H1 (cell line): ENCODE results near the gene ADRB2. TPM values are rescaled to one million over a fixed set of nuclear protein-coding genes. Genes with fewer than 3 reads are reported as not detected.

ENCODE experiments used
- CTCF ChIA-PET: fragments of 300-600 bp; sonication (Branson Sonifier 250); formaldehyde crosslinking; loops from one replicate; lab custom pipeline; 2021; ENCODE audit not compliant: partially characterized antibody; lab: Charles Lee
- POLR2A ChIA-PET: fragments of 300-600 bp; sonication (Branson Sonifier 250); formaldehyde crosslinking; loops from one replicate; lab custom pipeline; 2021; ENCODE audit warnings: inconsistent platforms; ENCODE audit not compliant: partially characterized antibody; lab: Charles Lee
- DNase-seq, 2 experiments: peaks; one replicate each; pipeline versions ENCODE4 v3.0.0 to v3.0.0-alpha.2; 2010 to 2022; ENCODE audit warnings: low spot score in 2 of 2, low read depth in 1 of 2, mixed read lengths in 1 of 2
- FAIRE-seq: peaks from 2 replicates; lab custom pipeline; 2011; peaks lifted over from hg19 to GRCh38; lab: Jason Lieb, UNC
- H2AFZ ChIP-seq: 2 replicates; pipeline ENCODE4 v1.8.1; 2012; ENCODE audit warnings: low read length, inconsistent platforms
- H2AK5ac ChIP-seq: 2 replicates; pipeline ENCODE4 v1.6.1; 2013; ENCODE audit warnings: low read depth, low read length
- H2BK120ac ChIP-seq: replicated peaks from 2 replicates; pipeline ENCODE3; 2013; ENCODE audit warnings: low read depth, low read length, inconsistent platforms
- H2BK12ac ChIP-seq: 2 replicates; pipeline ENCODE4 v1.6.1; 2013; ENCODE audit warnings: low read depth, low read length
- H2BK15ac ChIP-seq: 2 replicates; pipeline ENCODE4 v1.6.1; 2013; ENCODE audit warnings: low read length
- H2BK20ac ChIP-seq: 2 replicates; pipeline ENCODE4 v1.6.1; 2013; ENCODE audit warnings: low read length
- H2BK5ac ChIP-seq: 2 replicates; pipeline ENCODE4 v1.6.1; 2013; ENCODE audit warnings: low read depth, low read length
- H3K14ac ChIP-seq: 2 replicates; pipeline ENCODE4 v1.6.1; 2013; ENCODE audit warnings: inconsistent platforms; ENCODE audit not compliant: insufficient read length
- H3K18ac ChIP-seq: 2 replicates; pipeline ENCODE4 v1.6.1; 2013; ENCODE audit warnings: low read length; ENCODE audit errors: extremely low read depth
- H3K23ac ChIP-seq: 2 replicates; pipeline ENCODE4 v1.6.1; 2013; ENCODE audit warnings: inconsistent platforms; ENCODE audit not compliant: insufficient read length
- H3K23me2 ChIP-seq: 2 replicates; pipeline ENCODE4 v1.6.1; 2013; ENCODE audit warnings: low read depth, low read length
- H3K27ac ChIP-seq: 2 replicates; pipeline ENCODE4 v1.6.1; 2011; ENCODE audit warnings: low read depth, low read length, inconsistent platforms
- H3K27me3 ChIP-seq, 4 experiments: replicated peaks in 1 of 4; 1 replicate in 1 of 4; 2 replicates in 3 of 4; pipeline versions ENCODE4 v1.6.1 to v1.8.1; 2011 to 2013; ENCODE audit warnings: low read length in 3 of 4, mild to moderate bottlenecking in 3 of 4, inconsistent platforms in 2 of 4, mixed read lengths in 2 of 4, moderate library complexity in 1 of 4; ENCODE audit not compliant: control insufficient read depth in 3 of 4, insufficient read depth in 3 of 4; ENCODE audit errors: extremely low read depth in 1 of 4
- H3K36me3 ChIP-seq, 4 experiments: 2 replicates each; pipeline versions ENCODE4 v1.6.1 to v1.8.1; 2011 to 2013; ENCODE audit warnings: mild to moderate bottlenecking in 4 of 4, low read length in 3 of 4, moderate library complexity in 2 of 4, control low read depth in 1 of 4, inconsistent platforms in 1 of 4; ENCODE audit not compliant: insufficient read depth in 4 of 4, control insufficient read depth in 2 of 4
- H3K4ac ChIP-seq: replicated peaks from 2 replicates; pipeline ENCODE3; 2013; ENCODE audit warnings: low read length, low read depth, mixed read lengths, inconsistent platforms; ENCODE audit not compliant: insufficient read length
- H3K4me1 ChIP-seq, 4 experiments: replicated peaks in 1 of 4; 1 replicate in 1 of 4; 2 replicates in 3 of 4; pipeline versions ENCODE4 v1.6.1 to v1.8.1; 2011 to 2013; ENCODE audit warnings: low read length in 3 of 4, inconsistent platforms in 2 of 4, mixed read lengths in 1 of 4; ENCODE audit not compliant: insufficient read depth in 4 of 4, control insufficient read depth in 3 of 4
- H3K4me2 ChIP-seq, 2 experiments: 2 replicates each; pipeline versions ENCODE4 v1.6.1 to v1.8.1; 2011 to 2013; ENCODE audit warnings: low read depth in 2 of 2, low read length in 2 of 2, control low read depth in 1 of 2, inconsistent platforms in 1 of 2, mild to moderate bottlenecking in 1 of 2; ENCODE audit not compliant: insufficient read depth in 1 of 2
- H3K4me3 ChIP-seq, 4 experiments: fragments of 200-600, 300-600 bp in 1 of 4; sonication (generic), shearing (Covaris generic), sonication (Bioruptor Twin) in 1 of 4; 2 replicates each; pipeline versions ENCODE4 v1.5.1 to v1.8.1; 2011 to 2016; ENCODE audit warnings: low read length in 4 of 4, low read depth in 3 of 4, control low read depth in 2 of 4, inconsistent platforms in 2 of 4, mild to moderate bottlenecking in 2 of 4, mixed read lengths in 1 of 4, moderate library complexity in 1 of 4; ENCODE audit not compliant: insufficient read depth in 2 of 4; ENCODE audit errors: extremely low read depth in 1 of 4
- H3K56ac ChIP-seq: replicated peaks from 2 replicates; pipeline ENCODE3; 2013; ENCODE audit warnings: low read depth, mild to moderate bottlenecking, mixed read lengths, low read length, inconsistent platforms; ENCODE audit not compliant: insufficient read length
- H3K79me1 ChIP-seq: 2 replicates; pipeline ENCODE4 v1.6.1; 2013; ENCODE audit warnings: low read depth, low read length, control low read depth
- H3K79me2 ChIP-seq, 2 experiments: 2 replicates each; pipeline versions ENCODE4 v1.6.1 to v1.8.1; 2012 to 2013; ENCODE audit warnings: low read length in 2 of 2, mild to moderate bottlenecking in 2 of 2, inconsistent platforms in 1 of 2; ENCODE audit not compliant: insufficient read depth in 2 of 2, control insufficient read depth in 1 of 2
- H3K9ac ChIP-seq, 4 experiments: replicated peaks in 1 of 4; 1 replicate in 1 of 4; 2 replicates in 3 of 4; pipeline versions ENCODE4 v1.6.1 to v1.8.1; 2011 to 2013; ENCODE audit warnings: low read depth in 3 of 4, low read length in 3 of 4, control low read depth in 2 of 4, mild to moderate bottlenecking in 2 of 4, moderate library complexity in 2 of 4, inconsistent platforms in 1 of 4; ENCODE audit errors: extremely low read depth in 1 of 4
- H3K9me3 ChIP-seq, 2 experiments: 2 replicates each; pipeline versions ENCODE4 v1.6.1 to v1.8.1; 2012 to 2013; ENCODE audit warnings: mild to moderate bottlenecking in 2 of 2, moderate library complexity in 2 of 2, control low read depth in 1 of 2, inconsistent platforms in 1 of 2, low read depth in 1 of 2, low read length in 1 of 2, mixed read lengths in 1 of 2; ENCODE audit not compliant: insufficient read depth in 2 of 2
- H4K20me1 ChIP-seq, 2 experiments: replicated peaks in 1 of 2; 2 replicates each; pipeline versions ENCODE3 to v1.8.1; 2011 to 2013; ENCODE audit warnings: inconsistent platforms in 2 of 2, low read length in 2 of 2, mild to moderate bottlenecking in 1 of 2; ENCODE audit not compliant: insufficient read depth in 2 of 2, control insufficient read depth in 1 of 2
- H4K5ac ChIP-seq: 2 replicates; pipeline ENCODE4 v1.6.1; 2013; ENCODE audit warnings: low read length, low read depth, mixed read lengths, inconsistent platforms; ENCODE audit not compliant: insufficient read length
- H4K8ac ChIP-seq: 2 replicates; pipeline ENCODE4 v1.8.0; 2013; ENCODE audit warnings: mild to moderate bottlenecking, moderate library complexity, low read length, inconsistent platforms; ENCODE audit not compliant: insufficient read depth; ENCODE audit errors: extremely low read depth
- H4K91ac ChIP-seq: replicated peaks from 2 replicates; pipeline ENCODE3; 2013; ENCODE audit warnings: low read length, mixed read lengths, inconsistent platforms; ENCODE audit not compliant: insufficient read length
- CREB1 ChIP-seq: IDR thresholded peaks from 2 replicates; pipeline ENCODE4 v1.6.1; 2012; ENCODE audit warnings: inconsistent platforms
- E2F6 ChIP-seq: IDR thresholded peaks from 2 replicates; pipeline ENCODE4 v1.6.1; 2012; ENCODE audit warnings: inconsistent platforms
- FOSL1 ChIP-seq: IDR thresholded peaks from 2 replicates; pipeline ENCODE4 v1.6.1; 2011; ENCODE audit warnings: mild to moderate bottlenecking, low read depth, low read length, moderate library complexity; ENCODE audit not compliant: insufficient read depth
- KDM5A ChIP-seq: fragments of 200-600 bp; IDR thresholded peaks from 2 replicates; pipeline ENCODE4 v1.7.1; 2012; ENCODE audit warnings: mild to moderate bottlenecking, low read length, inconsistent platforms, mixed read lengths
- MAX ChIP-seq: IDR thresholded peaks from 2 replicates; pipeline ENCODE4 v1.6.1; 2012; ENCODE audit warnings: inconsistent platforms
- WGBS, 2 experiments: shearing (Covaris generic) in 1 of 2; methylation state at CpG; one replicate each; pipeline versions ENCODE4 v1.1.6 to v1.1.7; 2013 to 2015; ENCODE audit warnings: low lambda C conversion rate in 2 of 2, mixed read lengths in 2 of 2, inconsistent platforms in 1 of 2, low coverage in 1 of 2, missing lambda C conversion rate in 1 of 2; ENCODE audit not compliant: insufficient replicate concordance in 2 of 2, insufficient coverage in 1 of 2, insufficient read length in 1 of 2; ENCODE audit errors: extremely low coverage in 1 of 2, missing lambda C conversion rate in 1 of 2; 5-methylcytosine and 5-hydroxymethylcytosine counted together
- polyA plus RNA-seq, 7 experiments: library from polyadenylated mRNA; depleted of rRNA in 3 of 7; stranded (reverse) in 5 of 7; unstranded in 2 of 7; fragments of >200 nt in 5 of 7; fragments of 200-250 nt in 2 of 7; gene quantifications; 1 replicate in 5 of 7; 2 replicates in 1 of 7; 4 replicates in 1 of 7; pipeline versions ENCODE4 v1.2.1 to v1.2.3, GENCODE V29; 2011 to 2013; ENCODE audit warnings: missing spikeins in 2 of 7, mixed read lengths in 2 of 7
- total RNA-seq: library from RNA; stranded (reverse); fragmentation: NEBNext Ultra II Directional; extraction: Animal tissue kit (Norgen Biotek cat#: 25700); gene quantifications from 2 replicates; pipeline ENCODE4 v1.2.1, GENCODE V29; 2021

The ADRB2 gene
- total and polyA plus RNA-seq, 2 of the 8 experiments (the other 6 are each of a cell fraction or from before 2014, with no cell fraction given): 0.65 to 0.77 TPM

GRCh38 chr5:148829248-148829594 is 2.8 kb downstream of the ADRB2 start:
- TF ChIP-seq KDM5A: no peak
- no peak for TF ChIP-seq MAX
- TF ChIP-seq E2F6: no peak
- no peak for TF ChIP-seq FOSL1
- TF ChIP-seq CREB1: no peak
- Histone ChIP-seq H2BK5ac (no peak overlapping the region), H4K91ac (no peak overlapping the region), H2AK5ac (no peak overlapping the region), H3K79me1 (no peaks in the 10 kb centered on the region), H4K20me1 (no peaks in the 10 kb centered on the region), H3K79me2 (no peaks in the 10 kb centered on the region), H3K4me2 (no peak overlapping the region), H3K4me1 (peaks cover 0 to 2% (median under 1%) of the 10 kb centered on the region in 4 experiments; a peak in 5 of 7 replicates), H4K5ac (no peak overlapping the region), H3K4ac (no peak overlapping the region), H3K27me3 (peaks cover 5 to 20% (median 15%) of the 10 kb centered on the region in 4 experiments), H2BK12ac (no peak overlapping the region), H3K9me3 (no peaks in the 10 kb centered on the region), H3K27ac (no peak overlapping the region), H2AFZ (no peak overlapping the region), H3K36me3 (no peaks in the 10 kb centered on the region), H3K23me2 (peaks cover 11% of the 10 kb centered on the region), H2BK120ac (no peak overlapping the region), H2BK20ac (no peak overlapping the region), H3K4me3 (no peak overlapping the region), H3K56ac (no peak overlapping the region), H3K9ac (no peak overlapping the region), H4K8ac (no peak overlapping the region), H3K14ac (no peak overlapping the region), H2BK15ac (no peak overlapping the region), H3K23ac (no peak overlapping the region), H3K18ac (no peak overlapping the region)
- DNase-seq: no peak
- CTCF ChIA-PET: interaction anchor here (0.6 to 5.9 kb wide), 13 partner anchors 8 to 168 kb away, joined by 3 to 32 read pairs (median 4); no protein-coding TSS in a partner anchor
- 92% methylated on average over 3 of the region's 3 CpGs; no CpG with 5 or more reads in 1 of the 2 experiments for WGBS, 2 experiments
- POLR2A ChIA-PET: no interaction called here
- no peak for FAIRE-seq
